Measurements from ENCODE around the gene RAC2.
"Not testable (repeated sequence)": the region's sequence is repeated elsewhere in the genome, so short reads cannot be mapped to it uniquely, and the experiment has no call there.

- not testable (repeated sequence) for TF ChIP-seq CTCF, POLR2A (IDR thresholded peaks at IDR 0.05)
These were observed 10.7 kb downstream of the RAC2 start for GRCh38 chr22:37233371-37233750.
